NCI-H524 treated with DMSO at 0.1 percent for 48 hours (cell line): Measurements from ENCODE around the gene BOK.
"Not testable (repeated sequence)": the region's sequence is repeated elsewhere in the genome, so short reads cannot be mapped to it uniquely, and the experiment has no call there.

Source experiments
- DNase-seq: peaks from one replicate; lab custom pipeline; 2025; lab: John Stamatoyannopoulos, UW

Gene BOK

GRCh38 chr2:241572915-241573651 lies 14.5 kb downstream of the BOK start:
- not testable (repeated sequence) for DNase-seq

DNA sequence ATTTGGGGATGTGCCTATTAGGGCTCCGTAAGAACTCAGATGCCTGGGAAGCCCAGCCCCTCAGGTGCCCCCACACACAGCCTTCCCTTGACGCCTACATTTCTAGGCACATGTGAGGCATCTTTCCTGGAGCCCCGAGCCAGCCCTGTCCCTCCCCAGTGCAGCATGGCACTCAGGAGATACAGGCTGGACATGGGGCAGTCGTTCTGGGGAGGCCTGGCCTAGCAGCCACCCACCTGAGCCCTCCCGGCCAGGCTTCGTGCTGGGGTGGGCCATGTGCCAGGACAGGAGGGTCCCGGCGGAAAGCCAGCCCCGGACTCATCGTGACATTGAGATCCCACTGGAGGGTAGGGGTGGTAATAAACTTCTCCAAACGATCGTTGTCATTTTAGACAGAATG lies 15.2 kb downstream of the BOK start:
- no peak for DNase-seq

DNA sequence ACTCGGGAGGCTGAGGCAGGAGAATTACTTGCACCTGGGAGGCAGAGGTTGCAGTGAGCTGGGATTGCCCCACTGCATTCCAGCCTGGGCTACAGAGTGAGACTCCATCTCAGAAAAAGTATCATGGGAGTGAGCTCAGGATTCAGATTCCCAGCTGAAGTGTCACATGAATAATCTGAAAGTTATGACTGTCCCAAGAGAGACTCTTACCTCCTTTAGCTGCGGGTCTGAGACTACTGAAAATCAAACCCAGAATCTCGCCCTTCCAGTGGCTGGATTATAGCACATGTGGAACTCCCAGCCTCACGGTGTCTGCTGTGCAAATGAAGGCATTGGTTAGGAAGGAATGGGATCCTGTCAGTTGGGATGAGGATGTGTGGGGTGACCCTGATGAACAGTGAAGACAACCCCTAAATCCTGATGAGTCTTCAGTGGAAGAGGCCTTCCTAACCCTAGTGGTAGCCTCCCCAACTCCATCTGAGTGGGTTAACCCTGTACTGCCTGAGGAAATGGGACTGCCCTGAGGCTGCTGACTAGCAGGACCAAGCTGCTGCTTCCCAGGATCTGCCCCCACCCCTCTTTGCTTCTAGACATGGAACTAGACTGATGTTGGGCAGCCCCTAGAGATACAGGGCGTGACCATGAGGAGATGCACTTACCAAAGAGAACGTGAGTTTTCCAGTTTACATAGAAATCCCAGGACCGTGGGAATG lies 16.5 kb downstream of the BOK start:
- no peak for DNase-seq

- DNase-seq = no peak
These were observed 17.2 kb downstream of the BOK start for GRCh38 chr2:241575624-241576292.

- no peak for DNase-seq
These were observed 17.7 kb downstream of the BOK start for GRCh38 chr2:241576293-241576654.

GRCh38 chr2:241577413-241578122 lies 19.0 kb downstream of the BOK start:
- DNase-seq = no peak

DNA sequence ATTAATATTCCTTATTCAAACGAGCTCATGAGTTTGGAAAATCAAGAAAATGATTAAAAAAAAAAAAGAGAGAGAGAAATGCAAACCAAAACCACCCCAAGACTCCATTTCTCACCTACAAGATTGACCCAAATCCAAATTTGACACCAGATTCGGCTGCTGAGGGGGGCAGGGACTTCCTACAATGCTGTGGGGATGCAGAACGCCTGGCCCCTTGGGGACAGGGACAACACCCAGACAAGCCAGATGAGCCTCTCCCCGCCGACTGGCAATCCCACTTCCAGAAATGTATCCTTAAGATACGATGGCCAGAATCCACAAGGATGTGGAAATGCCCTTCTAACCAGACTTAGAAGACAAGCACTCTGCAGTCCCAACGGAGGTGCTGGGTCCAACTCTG lies 20.7 kb downstream of the BOK start:
- DNase-seq = no peak

DNA sequence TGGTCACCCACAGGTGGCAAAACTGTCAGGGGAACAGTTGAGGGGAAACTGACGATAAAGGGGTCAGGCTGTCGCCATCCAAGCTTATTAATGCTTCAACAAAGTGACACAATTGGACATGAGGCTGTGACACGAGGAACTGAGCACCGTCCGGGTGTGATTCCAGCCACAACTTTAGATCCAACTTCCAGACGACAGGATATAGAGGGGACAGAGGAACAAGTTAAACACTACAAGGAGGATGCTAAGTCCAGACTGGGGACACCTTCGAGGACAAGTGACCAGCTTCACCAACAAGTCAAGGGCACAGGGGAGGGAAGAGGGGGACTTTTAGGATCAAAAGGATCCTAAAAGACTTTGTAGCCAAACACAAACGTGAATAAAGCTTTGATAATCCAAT lies 23.8 kb downstream of the BOK start:
- DNase-seq = no peak

DNA sequence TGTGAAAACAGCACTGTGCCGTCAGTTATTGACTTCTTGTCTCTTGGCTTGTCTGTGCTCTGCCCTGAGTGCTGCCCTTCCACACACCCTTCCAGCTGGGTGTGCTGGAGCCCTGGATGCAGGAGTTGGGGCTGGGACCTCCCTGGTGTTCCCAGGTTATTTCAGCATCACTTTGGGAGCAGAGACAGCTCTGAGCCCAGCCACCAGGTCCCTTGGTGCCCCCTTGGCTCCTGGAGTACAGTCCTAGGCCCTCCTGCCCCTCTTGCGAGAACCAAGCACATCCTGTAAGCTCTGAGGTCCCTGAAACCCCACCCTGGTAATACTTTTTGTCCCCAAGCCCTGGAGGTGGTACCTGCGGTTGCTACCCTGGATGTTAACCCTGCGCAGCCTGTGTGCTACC lies 24.3 kb downstream of the BOK start:
- no peak for DNase-seq

DNA sequence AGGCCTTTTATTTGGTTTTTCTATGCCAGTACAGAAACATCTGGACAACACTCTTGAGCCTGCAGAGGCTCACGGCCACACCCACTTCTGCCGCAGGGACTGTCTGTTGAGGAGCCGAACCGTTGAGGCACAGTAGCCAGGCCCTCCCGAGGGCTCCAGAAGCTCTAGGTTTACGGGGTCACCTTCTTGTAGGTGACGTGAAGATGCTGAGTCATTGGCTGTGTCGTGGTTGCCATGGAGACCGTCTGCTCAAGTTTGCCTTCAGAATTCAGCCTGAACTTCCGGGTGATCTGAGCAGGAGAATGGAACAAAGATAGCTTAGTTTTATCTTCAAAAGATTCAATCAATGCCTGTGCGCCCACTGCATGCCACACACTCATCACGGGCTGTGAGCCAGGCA lies 25.9 kb downstream of the BOK start:
- no peak for DNase-seq

GRCh38 chr2:241586564-241587264 lies 28.2 kb downstream of the BOK start:
- no peak for DNase-seq

DNA sequence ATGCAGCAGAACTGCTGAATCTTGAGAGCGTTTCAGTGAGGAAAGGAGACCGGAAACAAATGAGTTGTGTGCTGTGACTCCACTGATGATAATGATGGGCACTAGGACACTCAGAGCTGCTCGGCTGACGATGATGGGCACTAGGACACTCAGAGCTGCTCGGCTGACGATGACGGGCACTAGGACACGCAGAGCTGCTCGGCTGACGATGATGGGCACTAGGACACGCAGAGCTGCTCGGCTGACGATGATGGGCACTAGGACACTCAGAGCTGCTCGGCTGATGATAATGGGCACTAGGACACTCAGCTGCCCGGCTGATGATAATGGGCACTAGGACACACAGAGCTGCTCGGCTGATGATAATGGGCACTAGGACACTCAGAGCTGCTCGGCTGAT lies 31.3 kb downstream of the BOK start:
- not testable (repeated sequence) for DNase-seq

DNA sequence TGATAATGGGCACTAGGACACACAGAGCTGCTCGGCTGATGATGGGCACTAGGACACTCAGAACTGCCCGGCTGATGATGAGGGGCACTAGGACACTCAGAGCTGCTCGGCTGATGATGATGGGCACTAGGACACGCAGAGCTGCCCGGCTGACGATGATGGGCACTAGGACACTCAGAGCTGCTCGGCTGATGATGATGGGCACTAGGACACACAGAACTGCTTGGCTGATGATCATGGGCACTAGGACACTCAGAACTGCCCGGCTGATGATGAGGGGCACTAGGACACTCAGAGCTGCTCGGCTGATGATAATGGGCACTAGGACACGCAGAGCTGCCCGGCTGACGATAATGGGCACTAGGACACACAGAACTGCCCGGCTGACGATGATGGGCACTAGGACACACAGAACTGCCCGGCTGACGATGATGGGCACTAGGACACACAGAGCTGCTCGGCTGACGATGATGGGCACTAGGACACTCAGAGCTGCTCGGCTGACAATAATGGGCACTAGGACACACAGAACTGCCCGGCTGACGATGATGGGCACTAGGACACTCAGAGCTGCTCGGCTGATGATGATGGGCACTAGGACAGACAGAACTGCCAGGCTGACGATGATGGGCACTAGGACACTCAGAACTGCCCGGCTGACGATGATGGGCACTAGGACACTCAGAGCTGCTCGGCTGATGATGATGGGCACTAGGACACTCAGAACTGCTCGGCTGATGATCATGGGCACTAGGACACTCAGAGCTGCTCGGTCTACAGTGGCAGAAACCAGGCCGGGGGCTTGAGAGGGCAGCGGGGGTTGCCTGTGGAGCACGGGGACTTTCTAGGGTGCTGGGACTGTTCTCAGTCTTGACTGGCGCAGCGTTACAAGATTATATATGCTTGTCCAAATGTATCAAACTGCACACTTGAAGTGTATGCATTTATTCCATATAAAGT lies 32.2 kb downstream of the BOK start:
- not testable (repeated sequence) for DNase-seq

DNA sequence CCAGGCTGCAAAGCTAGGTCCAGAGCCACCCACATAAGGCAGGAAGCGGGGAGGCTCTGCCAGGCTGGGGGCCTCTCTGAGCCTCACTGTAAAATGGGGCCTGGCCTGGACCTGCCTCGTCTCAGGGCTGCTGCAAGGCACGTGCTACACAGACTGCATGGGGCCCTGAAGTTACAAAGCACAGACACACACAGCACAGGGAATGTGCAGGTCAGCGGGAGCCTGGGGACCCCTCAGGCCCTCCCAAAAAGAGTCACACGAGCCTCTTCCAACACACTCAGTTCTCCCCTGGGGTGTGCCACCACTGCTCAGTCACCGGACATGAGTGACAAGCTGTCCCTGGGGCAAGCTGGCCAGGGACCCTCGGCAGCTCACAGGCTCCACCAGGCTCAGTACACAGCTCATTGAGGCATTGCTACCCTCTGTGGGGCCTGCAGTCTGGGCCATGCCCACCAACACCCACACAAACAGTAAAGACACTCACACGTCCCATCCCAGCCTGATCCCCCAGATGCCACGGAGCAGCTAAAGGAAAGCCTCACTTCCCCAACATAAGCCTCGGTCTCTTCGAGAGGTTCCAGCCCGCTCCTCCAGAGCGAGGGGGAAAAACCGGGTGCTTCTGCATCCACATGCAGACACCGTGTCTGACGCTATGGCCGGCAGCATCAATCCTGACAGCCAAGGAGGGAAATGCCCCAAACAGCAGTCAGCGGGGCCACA lies 33.7 kb downstream of the BOK start:
- no peak for DNase-seq

GRCh38 chr2:241593271-241593670 lies 34.7 kb downstream of the BOK start:
- DNase-seq = no peak

GRCh38 chr2:241595600-241596140 lies 37.1 kb downstream of the BOK start:
- no peak for DNase-seq

DNA sequence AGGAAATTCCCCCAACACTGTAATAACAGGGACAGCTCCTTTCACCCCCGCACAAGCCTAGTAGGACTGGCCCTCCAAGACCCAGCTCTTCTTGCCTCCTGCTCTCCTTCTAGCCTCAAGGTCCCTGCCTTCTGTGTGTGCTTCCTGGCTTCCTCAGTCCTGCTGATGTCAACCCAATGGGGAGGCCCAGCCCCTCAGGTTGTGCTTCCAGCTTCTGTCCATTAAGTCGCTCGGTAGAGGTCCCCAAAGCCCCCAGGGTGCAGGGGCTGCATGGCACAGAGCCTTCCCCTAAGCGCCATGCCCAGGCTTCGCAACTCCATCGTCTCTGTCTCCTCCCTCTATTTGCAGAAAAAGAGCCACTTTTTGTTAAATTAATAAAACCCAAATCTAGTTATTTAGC lies 39.0 kb downstream of the BOK start:
- DNase-seq = no peak

- DNase-seq = no peak
These were observed 39.5 kb downstream of the BOK start for GRCh38 chr2:241598061-241598460.

GRCh38 chr2:241598487-241598886 lies 39.9 kb downstream of the BOK start:
- no peak for DNase-seq

DNA sequence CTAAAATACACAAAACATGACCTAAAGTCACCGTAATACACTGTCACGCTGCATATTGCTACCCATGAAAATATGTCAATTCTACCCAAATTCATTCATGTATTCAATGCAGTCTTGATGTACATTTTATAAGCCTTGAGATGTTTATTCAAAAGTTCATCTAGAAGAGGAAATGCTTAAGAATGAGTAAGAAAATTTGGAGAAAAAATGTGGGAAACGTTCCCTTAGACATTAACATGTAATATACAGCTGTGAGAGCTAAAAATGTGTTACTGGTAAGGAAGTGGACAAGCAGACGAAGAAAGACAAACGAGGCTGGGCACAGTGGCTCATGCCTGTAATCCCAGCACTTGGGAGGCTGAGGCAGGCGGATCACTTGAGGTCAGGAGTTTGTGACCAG lies 41.1 kb downstream of the BOK start:
- DNase-seq = no peak
